Fibroblast of pulmonary artery (primary cell): ENCODE results near the gene C12orf50.

Experiments
- DNase-seq: peaks from one replicate; pipeline ENCODE4 v3.0.0-alpha.2; 2010; ENCODE audit warnings: low read depth
- H3K4me3 ChIP-seq: replicated peaks from 2 replicates; pipeline ENCODE4 v1.5.1; 2011; ENCODE audit warnings: low read depth, mild to moderate bottlenecking, control low read depth, low read length, moderate library complexity
- CTCF ChIP-seq: IDR thresholded peaks from 2 replicates; pipeline ENCODE4 v1.5.1; 2011; ENCODE audit warnings: mild to moderate bottlenecking, control low read depth, low read length, inconsistent platforms; ENCODE audit errors: missing control alignments

Gene C12orf50

GRCh38 chr12:88026196-88026595 is 3.0 kb downstream of the C12orf50 start:
- no peak for TF ChIP-seq CTCF
- no peak for DNase-seq
- no peak overlapping the region for H3K4me3 ChIP-seq

- no peak for DNase-seq
- TF ChIP-seq CTCF, result no peak
- no peak overlapping the region for H3K4me3 ChIP-seq
These were observed 11.2 kb downstream of the C12orf50 start for GRCh38 chr12:88017964-88018363.

- DNase-seq, result no peak
- no peak for TF ChIP-seq CTCF
- H3K4me3 ChIP-seq, result no peak overlapping the region
These were observed 13.4 kb downstream of the C12orf50 start for GRCh38 chr12:88015825-88016224.

- no peak overlapping the region for H3K4me3 ChIP-seq
- no peak for TF ChIP-seq CTCF
- peak; percentile 65 for DNase-seq
These were observed 17.4 kb downstream of the C12orf50 start for GRCh38 chr12:88011755-88012154.

- no peak overlapping the region for H3K4me3 ChIP-seq
- no peak for DNase-seq
- TF ChIP-seq CTCF, result no peak
These were observed 22.9 kb downstream of the C12orf50 start for GRCh38 chr12:88006351-88006750.

- H3K4me3 ChIP-seq, result no peak overlapping the region
- DNase-seq, result no peak
- TF ChIP-seq CTCF, result no peak
These were observed 27.9 kb downstream of the C12orf50 start for GRCh38 chr12:88001327-88001726.

GRCh38 chr12:87995581-87996178 is 33.5 kb downstream of the C12orf50 start:
- no peak overlapping the region for H3K4me3 ChIP-seq
- DNase-seq, result peak; percentile 86
- TF ChIP-seq CTCF, result peak; percentile 82
